Chondrocyte (in vitro differentiated cells): ENCODE results near the gene METTL8. TPM values are rescaled to one million over a fixed set of nuclear protein-coding genes. Genes with fewer than 3 reads are reported as not detected.

Experiments used
- DNase-seq: peaks from one replicate; pipeline ENCODE4 v3.0.0; 2021; ENCODE audit warnings: mixed read lengths, low spot score
- H3K27ac Mint-ChIP-seq: one replicate; pipeline ENCODE4 v1.8.0; 2021; ENCODE audit warnings: mild to moderate bottlenecking, moderate library complexity, mixed read lengths; ENCODE audit not compliant: unreplicated experiment
- H3K27me3 Mint-ChIP-seq: 2 replicates; pipeline ENCODE4 v1.8.0; 2021; ENCODE audit warnings: low read depth, mixed read lengths
- H3K36me3 Mint-ChIP-seq: 2 replicates; pipeline ENCODE4 v1.8.0; 2021; ENCODE audit warnings: low read depth, mixed read lengths
- H3K4me1 Mint-ChIP-seq: 2 replicates; pipeline ENCODE4 v1.8.0; 2021; ENCODE audit warnings: low read depth, mild to moderate bottlenecking, mixed read lengths
- H3K4me3 Mint-ChIP-seq: one replicate; pipeline ENCODE4 v1.8.0; 2021; ENCODE audit warnings: mild to moderate bottlenecking, moderate library complexity, mixed read lengths; ENCODE audit not compliant: unreplicated experiment
- H3K9me3 Mint-ChIP-seq: 2 replicates; pipeline ENCODE4 v1.8.0; 2021; ENCODE audit warnings: low read depth, mixed read lengths
- total RNA-seq: library from RNA; stranded (reverse); gene quantifications from 3 replicates; pipeline ENCODE4 v1.2.1, GENCODE V29; 2021
- TF ChIP-seq, protein P1 (sequence below): fragments of 200-600 bp; sonication (generic); IDR thresholded peaks from 2 replicates; pipeline ENCODE4 v1.5.0; 2021; ENCODE audit warnings: antibody characterized with exemption, mild to moderate bottlenecking, moderate library complexity

The METTL8 gene
- total RNA-seq, 1 donor from 2014 or later, result 24.0 TPM

- no peak overlapping the region for H3K4me3 Mint-ChIP-seq
- TF ChIP-seq, protein P1, sequence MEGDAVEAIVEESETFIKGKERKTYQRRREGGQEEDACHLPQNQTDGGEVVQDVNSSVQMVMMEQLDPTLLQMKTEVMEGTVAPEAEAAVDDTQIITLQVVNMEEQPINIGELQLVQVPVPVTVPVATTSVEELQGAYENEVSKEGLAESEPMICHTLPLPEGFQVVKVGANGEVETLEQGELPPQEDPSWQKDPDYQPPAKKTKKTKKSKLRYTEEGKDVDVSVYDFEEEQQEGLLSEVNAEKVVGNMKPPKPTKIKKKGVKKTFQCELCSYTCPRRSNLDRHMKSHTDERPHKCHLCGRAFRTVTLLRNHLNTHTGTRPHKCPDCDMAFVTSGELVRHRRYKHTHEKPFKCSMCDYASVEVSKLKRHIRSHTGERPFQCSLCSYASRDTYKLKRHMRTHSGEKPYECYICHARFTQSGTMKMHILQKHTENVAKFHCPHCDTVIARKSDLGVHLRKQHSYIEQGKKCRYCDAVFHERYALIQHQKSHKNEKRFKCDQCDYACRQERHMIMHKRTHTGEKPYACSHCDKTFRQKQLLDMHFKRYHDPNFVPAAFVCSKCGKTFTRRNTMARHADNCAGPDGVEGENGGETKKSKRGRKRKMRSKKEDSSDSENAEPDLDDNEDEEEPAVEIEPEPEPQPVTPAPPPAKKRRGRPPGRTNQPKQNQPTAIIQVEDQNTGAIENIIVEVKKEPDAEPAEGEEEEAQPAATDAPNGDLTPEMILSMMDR, result no peak
- peaks cover 37% of the 10 kb centered on the region for H3K4me1 Mint-ChIP-seq
- DNase-seq, result no peak
- H3K27ac Mint-ChIP-seq, result peak overlapping the region; percentile 41
- H3K27me3 Mint-ChIP-seq, result no peaks in the 10 kb centered on the region
- H3K9me3 Mint-ChIP-seq, result no peaks in the 10 kb centered on the region
- H3K36me3 Mint-ChIP-seq, result peaks cover 14% of the 10 kb centered on the region
Observed at GRCh38 chr2:171319164-171319810, 114.5 kb downstream of the METTL8 start.

- H3K27me3 Mint-ChIP-seq, result no peaks in the 10 kb centered on the region
- H3K27ac Mint-ChIP-seq, result peak overlapping the region; percentile 10
- no peak for DNase-seq
- H3K36me3 Mint-ChIP-seq, result peaks cover 9% of the 10 kb centered on the region
- H3K4me3 Mint-ChIP-seq, result no peak overlapping the region
- TF ChIP-seq, protein P1, result no peak
- peaks cover 37% of the 10 kb centered on the region for H3K4me1 Mint-ChIP-seq
- H3K9me3 Mint-ChIP-seq, result no peaks in the 10 kb centered on the region
Observed at GRCh38 chr2:171318463-171318934, 115.3 kb downstream of the METTL8 start.

DNA sequence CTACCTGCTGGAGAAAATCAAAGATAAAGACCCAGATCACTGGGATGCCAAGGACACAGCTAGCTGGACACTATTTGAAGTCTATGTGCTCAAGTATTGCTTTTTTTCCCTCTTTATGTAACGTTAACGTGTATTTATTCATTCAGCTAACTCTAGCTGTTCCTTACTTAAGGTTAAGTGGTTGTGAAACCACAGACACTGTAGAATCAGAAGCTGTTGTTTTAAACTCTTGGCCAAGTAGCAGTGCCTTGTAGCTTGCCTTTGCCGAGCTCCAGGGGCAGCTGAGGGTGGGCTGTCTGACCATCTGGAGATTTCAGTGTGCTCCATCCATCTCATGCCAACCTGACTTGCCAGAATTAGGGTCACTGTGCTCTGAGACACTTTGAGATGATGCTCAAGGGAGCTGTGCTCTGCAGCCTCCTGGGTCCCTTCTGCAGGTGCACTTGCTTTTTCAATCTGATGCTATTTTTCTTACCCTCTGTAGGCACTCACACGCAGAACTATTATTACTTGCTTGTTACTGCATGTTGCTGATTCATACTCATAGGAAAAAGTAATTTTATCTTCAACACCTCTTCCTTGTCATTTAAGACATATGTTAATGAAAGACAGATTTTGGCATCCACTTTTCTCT lies 116.2 kb downstream of the METTL8 start:
- no peaks in the 10 kb centered on the region for H3K27me3 Mint-ChIP-seq
- no peak for DNase-seq
- TF ChIP-seq, protein P1, result no peak
- H3K27ac Mint-ChIP-seq, result no peak overlapping the region
- H3K9me3 Mint-ChIP-seq, result no peaks in the 10 kb centered on the region
- no peak overlapping the region for H3K4me3 Mint-ChIP-seq
- peaks cover 8% of the 10 kb centered on the region for H3K36me3 Mint-ChIP-seq
- peaks cover 37% of the 10 kb centered on the region for H3K4me1 Mint-ChIP-seq

DNA sequence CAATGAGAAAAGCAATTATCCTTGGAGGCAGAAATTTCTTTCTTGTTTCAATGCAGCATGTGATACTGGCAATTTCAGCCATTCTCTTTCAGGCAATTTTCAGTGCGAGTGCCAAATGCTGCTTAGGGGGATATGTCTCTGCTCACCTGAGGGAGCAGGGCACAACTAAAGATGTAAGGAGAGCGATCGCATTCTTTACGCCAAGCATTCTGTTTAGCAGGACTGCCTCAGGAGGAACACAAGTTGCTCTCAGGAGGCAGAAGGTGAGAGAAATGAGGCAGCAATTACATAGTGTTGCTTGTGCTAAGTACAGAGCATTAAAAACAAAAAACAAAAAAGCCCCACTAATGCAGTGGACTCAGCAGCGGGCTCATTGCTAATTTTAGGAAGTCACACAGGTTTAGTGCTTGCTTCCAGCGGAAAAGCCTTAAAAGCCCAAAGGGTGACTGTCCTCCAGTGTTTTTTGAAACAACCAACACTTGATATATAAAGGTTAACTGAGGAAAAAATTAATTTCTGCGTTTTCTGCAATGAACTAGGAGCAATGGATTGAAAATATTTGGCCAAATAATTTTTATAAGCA lies 116.9 kb downstream of the METTL8 start:
- Mint-ChIP-seq H3K36me3 (peaks cover 10% of the 10 kb centered on the region), H3K9me3 (peaks cover 2% of the 10 kb centered on the region), H3K27me3 (no peaks in the 10 kb centered on the region), H3K4me1 (peaks cover 37% of the 10 kb centered on the region), H3K27ac (no peak overlapping the region), H3K4me3 (no peak overlapping the region)
- TF ChIP-seq, protein P1, result no peak
- no peak for DNase-seq

DNA sequence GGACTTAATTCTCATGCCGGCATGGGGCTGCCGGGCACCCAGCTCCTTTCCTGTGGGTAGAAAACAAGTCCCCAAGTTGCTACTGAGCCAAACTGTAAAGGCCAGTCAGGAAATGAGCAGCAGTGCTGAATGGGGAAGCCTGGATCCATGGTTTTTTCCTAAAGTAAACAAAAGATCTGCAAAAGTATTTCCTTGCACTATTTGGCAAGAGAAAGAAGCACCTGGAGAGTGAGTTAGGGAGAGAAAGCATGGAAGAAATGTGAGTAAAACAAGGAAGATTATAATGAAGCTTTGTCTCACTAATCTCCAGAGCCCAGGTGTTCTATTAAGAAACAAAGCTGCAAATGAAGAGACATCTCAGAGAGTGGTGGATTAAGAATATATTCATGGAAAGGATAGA lies 117.6 kb downstream of the METTL8 start:
- H3K4me3 Mint-ChIP-seq, result no peak overlapping the region
- DNase-seq, result no peak
- H3K27ac Mint-ChIP-seq, result no peak overlapping the region
- TF ChIP-seq, protein P1, result no peak
- peaks cover 8% of the 10 kb centered on the region for H3K9me3 Mint-ChIP-seq
- peaks cover 14% of the 10 kb centered on the region for H3K36me3 Mint-ChIP-seq
- H3K4me1 Mint-ChIP-seq, result peaks cover 37% of the 10 kb centered on the region
- H3K27me3 Mint-ChIP-seq, result no peaks in the 10 kb centered on the region
